GM19238 (cell line): ENCODE results near the gene ELP4.
"Not testable (repeated sequence)": the region's sequence is repeated elsewhere in the genome, so short reads cannot be mapped to it uniquely, and the experiment has no call there.

Source experiments
- DNase-seq: peaks from one replicate; pipeline ENCODE4 v3.0.0; 2011; ENCODE audit warnings: low spot score; ENCODE audit not compliant: insufficient read length

Gene ELP4

GRCh38 chr11:31542862-31543261 lies 33.3 kb downstream of the ELP4 start:
- DNase-seq: no peak

- DNase-seq: no peak
These were observed 46.4 kb downstream of the ELP4 start for GRCh38 chr11:31555938-31556337.

GRCh38 chr11:31558001-31558400 lies 48.4 kb downstream of the ELP4 start:
- DNase-seq: no peak

- no peak for DNase-seq
These were observed 51.4 kb downstream of the ELP4 start for GRCh38 chr11:31560842-31561476.

GRCh38 chr11:31564517-31564916 lies 55.0 kb downstream of the ELP4 start:
- DNase-seq: not testable (repeated sequence)

- DNase-seq: not testable (repeated sequence)
These were observed 64.6 kb downstream of the ELP4 start for GRCh38 chr11:31574133-31574532.

- not testable (repeated sequence) for DNase-seq
These were observed 66.2 kb downstream of the ELP4 start for GRCh38 chr11:31575764-31576163.

GRCh38 chr11:31579412-31579811 lies 69.8 kb downstream of the ELP4 start:
- not testable (repeated sequence) for DNase-seq

- no peak for DNase-seq
These were observed 73.1 kb downstream of the ELP4 start for GRCh38 chr11:31582697-31583096.

- DNase-seq: no peak
These were observed 88.9 kb downstream of the ELP4 start for GRCh38 chr11:31598454-31598853.

- no peak for DNase-seq
These were observed 92.2 kb downstream of the ELP4 start for GRCh38 chr11:31601635-31602282.

- no peak for DNase-seq
These were observed 97.3 kb downstream of the ELP4 start for GRCh38 chr11:31606893-31607292.

- DNase-seq: no peak
These were observed 98.3 kb downstream of the ELP4 start for GRCh38 chr11:31607914-31608313.

GRCh38 chr11:31608995-31609394 lies 99.4 kb downstream of the ELP4 start:
- DNase-seq: no peak

- DNase-seq: no peak
These were observed 101.0 kb downstream of the ELP4 start for GRCh38 chr11:31610544-31610943.

GRCh38 chr11:31617246-31617645 lies 107.7 kb downstream of the ELP4 start:
- DNase-seq: no peak

- DNase-seq: no peak
These were observed 110.4 kb downstream of the ELP4 start for GRCh38 chr11:31619980-31620379.

GRCh38 chr11:31620434-31620833 lies 110.9 kb downstream of the ELP4 start:
- no peak for DNase-seq

GRCh38 chr11:31625868-31626267 lies 116.3 kb downstream of the ELP4 start:
- no peak for DNase-seq

- DNase-seq: no peak
These were observed 118.5 kb downstream of the ELP4 start for GRCh38 chr11:31628111-31628510.

GRCh38 chr11:31636983-31637382 lies 127.4 kb downstream of the ELP4 start:
- no peak for DNase-seq

- DNase-seq: no peak
These were observed 131.0 kb downstream of the ELP4 start for GRCh38 chr11:31640611-31641010.

- DNase-seq: no peak
These were observed 132.0 kb downstream of the ELP4 start for GRCh38 chr11:31641477-31642062.
